ENCODE results near the gene ZCCHC7. TPM values are rescaled to one million over a fixed set of nuclear protein-coding genes. Genes with fewer than 3 reads are reported as not detected.

The ZCCHC7 gene
- total and polyA plus RNA-seq, 2 donors (not counting 3 experiments of a cell fraction or from before 2014, with no cell fraction given), result 7.4 to 14.8 TPM

GRCh38 chr9:37369671-37370070 is 249.3 kb downstream of the ZCCHC7 start:
- no peaks in the 10 kb centered on the region for H3K27me3 ChIP-seq (ENCODE audit: control insufficient read depth in 2 of 2, insufficient read depth in 2 of 2, low read length in 2 of 2)
- no peak overlapping the region for H3K9ac ChIP-seq (replicated peaks; ENCODE audit: extremely low read depth, insufficient read depth, low read length)
- no peaks in the 10 kb centered on the region for H3K79me2 ChIP-seq (ENCODE audit: control insufficient read depth, insufficient read depth, low read length)
- ChIA-PET POLR2A (no interaction called here), CTCF (no interaction called here)
- no TSS peak for BruUV-seq (replicated peaks)
- no peaks in the 10 kb centered on the region for H3K4me1 ChIP-seq (ENCODE audit: control insufficient read depth, extremely low read depth, insufficient read depth, low read length)
- intact Hi-C loops (cut with micrococcal nuclease), result no loop called here
- H3K36me3 ChIP-seq (ENCODE audit: control insufficient read depth in 2 of 2, extremely low read depth in 1 of 2, insufficient read depth in 2 of 2, low read length in 2 of 2), result no peaks in the 10 kb centered on the region
- no peak overlapping the region for H3K4me2 ChIP-seq (ENCODE audit: insufficient read depth, low read length)
- no peaks in the 10 kb centered on the region for H3K9me3 ChIP-seq (replicated peaks; ENCODE audit: control insufficient read depth, insufficient read depth, low read length)
- FAIRE-seq, result no peak
- H3K9me1 ChIP-seq (replicated peaks; ENCODE audit: control insufficient read depth, extremely low read depth, insufficient read depth, low read length), result no peaks in the 10 kb centered on the region
- no peak overlapping the region for H2AFZ ChIP-seq (ENCODE audit: low read depth, low read length)
- H3K4me3 ChIP-seq (replicated peaks in 1 of 3; ENCODE audit: insufficient read depth in 1 of 3, low read depth in 1 of 3, low read length in 3 of 3), result no peak overlapping the region
- H4K20me1 ChIP-seq (replicated peaks; ENCODE audit: control insufficient read depth, extremely low read depth, insufficient read depth, low read length), result no peaks in the 10 kb centered on the region
- dilution Hi-C loops (cut with MboI; ENCODE audit: extremely low pct_ligation_motif_present, low sequenced_read_pairs), result no loop called here
- TF ChIP-seq MAX (IDR thresholded peaks at IDR 0.05; ENCODE audit: insufficient read depth, insufficient read length) (no peak), MYC (IDR thresholded peaks at IDR 0.05; ENCODE audit: low read depth, low read length) (no peak), POLR2A (IDR thresholded peaks at IDR 0.05; ENCODE audit: low read depth, low read length) (no peak), GATA2 (IDR thresholded peaks at IDR 0.05; ENCODE audit: insufficient read depth, insufficient read length, low read depth, low read length) (no peak), EZH2 (IDR thresholded peaks at IDR 0.05; ENCODE audit: borderline replicate concordance, low read depth, low read length, severe bottlenecking) (no peak), CTCF (IDR thresholded peaks at IDR 0.05; ENCODE audit: extremely low read depth in 1 of 2, insufficient read depth in 1 of 2, low read depth in 1 of 2, low read length in 2 of 2) (no peak), POLR2AphosphoS5 (IDR thresholded peaks at IDR 0.05; ENCODE audit: insufficient read depth, low read depth, low read length) (no peak), FOS (IDR thresholded peaks at IDR 0.05; ENCODE audit: borderline replicate concordance, insufficient read depth, low read length) (no peak), JUN (IDR thresholded peaks at IDR 0.05; ENCODE audit: borderline replicate concordance, insufficient read depth, insufficient read length, low read depth) (no peak)
- no peak overlapping the region for H3K27ac ChIP-seq (ENCODE audit: insufficient read depth, low read depth, low read length)
- DNase-seq (ENCODE audit: low read depth, low spot score), result no peak
